ENCODE data around the gene MLF2. TPM values are rescaled to one million over a fixed set of nuclear protein-coding genes. Genes with fewer than 3 reads are reported as not detected.

Gene MLF2
- total and polyA plus RNA-seq, 7 donors, result 104 to 245 (median 156) TPM

GRCh38 chr12:6774499-6775062 is 21.6 kb upstream of the MLF2 start:
- DNase-seq, result no peak
- H3K36me3 ChIP-seq (ENCODE audit: insufficient read depth in 1 of 2, low read depth in 1 of 2), result no peaks in the 10 kb centered on the region
- no peak overlapping the region for H3K27ac ChIP-seq
- no peaks in the 10 kb centered on the region for H3K9me3 ChIP-seq
- WGBS, 3 donors, result 84 to 87% (median 85%) methylated on average over 15 of the region's 15 CpGs
- H3K4me1 ChIP-seq, result peaks cover 5% of the 10 kb centered on the region
- no peak for ATAC-seq
- H3K4me3 ChIP-seq, result no peak overlapping the region
- intact Hi-C loops (cut with DNase I), result loop anchor here in 1 of 2 donors (5.0 kb wide), 1 partner anchor 37 kb away; no protein-coding TSS in a partner anchor
- peaks cover 0 to 2% (median 0%) of the 10 kb centered on the region in 3 donors for H3K27me3 ChIP-seq (ENCODE audit: insufficient read depth in 3 of 3, low read length in 2 of 3)
- TF ChIP-seq CTCF (IDR thresholded peaks at IDR 0.05), result no peak

DNA sequence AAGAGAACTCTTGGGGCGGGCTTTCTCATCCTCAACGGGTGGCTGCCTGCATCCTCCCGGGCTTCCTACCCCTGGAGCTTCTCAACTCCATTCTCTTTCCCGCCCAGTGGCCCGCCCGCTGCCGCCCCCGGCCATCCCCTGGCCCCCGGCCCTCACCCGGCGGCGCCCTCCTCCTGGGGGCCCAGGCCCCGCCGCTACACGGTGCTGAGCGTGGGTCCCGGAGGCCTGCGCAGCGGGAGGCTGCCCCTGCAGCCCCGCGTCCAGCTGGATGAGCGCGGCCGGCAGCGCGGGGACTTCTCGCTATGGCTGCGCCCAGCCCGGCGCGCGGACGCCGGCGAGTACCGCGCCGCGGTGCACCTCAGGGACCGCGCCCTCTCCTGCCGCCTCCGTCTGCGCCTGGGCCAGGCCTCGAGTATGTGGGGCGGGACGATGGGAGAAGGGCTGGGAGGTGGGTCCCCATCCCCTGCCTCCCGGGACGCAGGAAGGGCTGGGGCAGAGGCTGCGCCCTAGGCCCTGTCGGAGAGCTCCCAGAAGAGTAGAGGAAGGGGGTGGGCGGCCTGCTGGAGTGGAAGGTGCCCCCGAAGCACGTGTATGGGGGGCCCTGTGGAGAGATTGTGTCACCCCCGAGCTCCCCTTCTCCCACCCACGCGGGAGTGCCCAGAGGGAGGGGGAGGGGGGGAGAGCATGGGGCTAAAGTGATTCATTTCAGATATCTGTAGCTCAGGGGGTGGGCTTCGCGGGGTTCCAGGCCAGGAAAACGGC is 20.8 kb upstream of the MLF2 start:
- ATAC-seq (no peak), DNase-seq (no peak)
- Histone ChIP-seq H3K9me3 (no peaks in the 10 kb centered on the region), H3K27ac (no peak overlapping the region), H3K27me3 (ENCODE audit: insufficient read depth in 3 of 3, low read length in 2 of 3) (peaks cover 0 to 2% (median 0%) of the 10 kb centered on the region in 3 donors), H3K4me1 (peaks cover 10% of the 10 kb centered on the region), H3K4me3 (peak overlapping the region; percentile 4), H3K36me3 (ENCODE audit: insufficient read depth in 1 of 2, low read depth in 1 of 2) (no peaks in the 10 kb centered on the region)
- intact Hi-C loops (cut with DNase I), result no loop called here
- no peak for TF ChIP-seq CTCF (IDR thresholded peaks at IDR 0.05)
- WGBS, 3 donors, result 51 to 58% (median 52%) methylated on average over 50 to 60 of the region's 60 CpGs

DNA sequence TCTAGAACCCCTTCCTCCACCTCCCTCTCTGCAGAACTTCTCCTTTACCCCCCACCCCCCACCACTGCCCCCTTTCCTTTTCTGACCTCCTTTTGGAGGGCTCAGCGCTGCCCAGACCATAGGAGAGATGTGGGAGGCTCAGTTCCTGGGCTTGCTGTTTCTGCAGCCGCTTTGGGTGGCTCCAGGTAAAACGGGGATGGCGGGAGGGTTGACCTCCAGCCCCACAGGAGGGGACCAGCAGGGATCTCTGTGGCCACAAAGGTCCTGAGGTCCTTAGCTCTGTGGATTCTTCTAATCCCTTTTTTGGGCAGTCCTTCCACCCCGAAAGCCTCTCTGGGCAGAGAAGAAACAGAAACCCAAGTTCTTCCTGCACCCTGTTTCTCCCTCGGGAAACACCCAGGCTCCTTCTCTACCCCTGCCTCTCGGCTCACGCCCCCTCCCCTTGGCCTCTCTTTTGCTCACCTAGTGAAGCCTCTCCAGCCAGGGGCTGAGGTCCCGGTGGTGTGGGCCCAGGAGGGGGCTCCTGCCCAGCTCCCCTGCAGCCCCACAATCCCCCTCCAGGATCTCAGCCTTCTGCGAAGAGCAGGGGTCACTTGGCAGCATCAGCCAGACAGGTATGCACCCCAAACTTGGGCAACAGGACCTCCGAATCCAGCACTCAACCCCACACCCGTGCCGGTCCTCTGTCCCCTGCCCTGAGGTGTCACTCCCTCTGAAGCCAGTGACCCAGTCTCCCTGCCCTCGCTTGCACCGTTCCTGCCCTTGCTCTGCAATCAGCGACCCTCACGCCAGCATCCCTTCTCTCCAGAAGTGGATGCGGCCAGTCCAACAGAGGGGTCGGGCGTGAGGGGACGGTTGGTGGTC is 20.0 kb upstream of the MLF2 start:
- TF ChIP-seq CTCF (IDR thresholded peaks at IDR 0.05), result no peak
- H3K27ac ChIP-seq, result no peak overlapping the region
- no peak for DNase-seq
- no peak overlapping the region for H3K4me3 ChIP-seq
- peaks cover 13% of the 10 kb centered on the region for H3K4me1 ChIP-seq
- intact Hi-C loops (cut with DNase I), result no loop called here
- 71 to 81% (median 76%) methylated on average over 21 of the region's 21 CpGs for WGBS, 3 donors
- H3K27me3 ChIP-seq (ENCODE audit: insufficient read depth in 3 of 3, low read length in 2 of 3), result peaks cover 0 to 2% (median 0%) of the 10 kb centered on the region in 3 donors
- no peaks in the 10 kb centered on the region for H3K36me3 ChIP-seq (ENCODE audit: insufficient read depth in 1 of 2, low read depth in 1 of 2)
- no peak for ATAC-seq
- H3K9me3 ChIP-seq, result no peaks in the 10 kb centered on the region

- H3K9me3 ChIP-seq, result no peaks in the 10 kb centered on the region
- WGBS, 3 donors, result 47 to 69% (median 66%) methylated on average over 6 to 15 of the region's 15 CpGs
- no peak within 1 kb of the TSS for H3K27ac ChIP-seq
- DNase-seq, result no peak
- no peak for TF ChIP-seq CTCF (IDR thresholded peaks at IDR 0.05)
- H3K36me3 ChIP-seq (ENCODE audit: insufficient read depth in 1 of 2, low read depth in 1 of 2), result no peaks in the 10 kb centered on the region
- no peak within 1 kb of the TSS for H3K4me3 ChIP-seq
- peaks cover 0 to 2% (median 0%) of the 10 kb centered on the region in 3 donors for H3K27me3 ChIP-seq (ENCODE audit: insufficient read depth in 3 of 3, low read length in 2 of 3)
- no peak for ATAC-seq
- intact Hi-C loops (cut with DNase I), result no loop called here
- H3K4me1 ChIP-seq, result peaks cover 14% of the 10 kb centered on the region
Observed at GRCh38 chr12:6772331-6772695, 19.4 kb upstream of the MLF2 start, which contains the start of gene LAG3. Gene LAG3, plus strand, starts transcription at chr12:6772520. Its CDS starts 333 bp downstream, at chr12:6772853.
